Measurements from ENCODE around the gene ARL15.
"Not testable (repeated sequence)": the region's sequence is repeated elsewhere in the genome, so short reads cannot be mapped to it uniquely, and the experiment has no call there.

ARL15 gene

DNA sequence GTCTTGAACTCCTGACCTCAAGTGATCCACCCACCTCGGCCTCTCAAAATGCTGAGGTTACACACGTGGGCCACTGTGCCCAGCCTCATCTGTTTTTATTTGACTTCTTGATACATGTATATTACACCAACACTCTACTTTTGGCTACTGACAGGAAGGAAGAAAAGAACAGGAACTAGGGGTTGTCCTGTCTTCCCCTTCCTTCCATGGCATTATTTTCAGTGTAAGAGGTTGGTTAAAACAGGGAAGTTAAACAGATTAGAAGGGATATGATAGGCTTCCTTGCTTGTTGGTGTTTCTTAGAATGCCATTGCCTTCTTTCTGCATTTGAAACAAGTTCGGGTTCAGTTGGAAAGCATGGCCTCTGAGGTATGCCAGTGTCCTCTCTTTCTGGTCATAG, 437.1 kb downstream of the ARL15 start:
- TF ChIP-seq CTCF (IDR thresholded peaks at IDR 0.05; ENCODE audit: low read depth, low read length, missing control alignments), result no peak

DNA sequence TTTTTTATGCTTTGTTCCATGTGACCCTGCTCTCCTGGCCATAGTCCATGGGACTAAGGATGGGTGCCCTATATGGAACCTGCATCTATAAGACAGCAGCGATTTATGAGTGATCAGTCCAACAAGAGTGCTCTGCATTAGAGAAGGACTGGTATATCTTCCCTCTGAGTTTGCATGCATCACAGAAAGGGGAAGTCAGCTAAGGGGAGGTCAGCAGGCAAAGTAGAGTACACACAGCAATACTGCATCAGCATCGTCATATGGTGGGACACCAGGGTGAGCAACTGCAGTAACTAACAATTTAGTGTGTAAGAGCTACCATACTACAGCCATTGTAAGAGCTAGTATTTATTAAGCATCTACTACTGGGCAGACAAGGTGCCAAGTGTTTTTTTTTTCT, 438.6 kb downstream of the ARL15 start:
- H3K27ac ChIP-seq, result no peak overlapping the region
- H3K27me3 ChIP-seq (replicated peaks), result no peaks in the 10 kb centered on the region
- no peaks in the 10 kb centered on the region for H3K36me3 ChIP-seq (replicated peaks)
- in situ Hi-C loops (cut with HindIII; ENCODE audit: low pct_ligation_motif_present, low sequenced_read_pairs), result no loop called here
- no peak for DNase-seq
- no peak for TF ChIP-seq CTCF (IDR thresholded peaks at IDR 0.05; ENCODE audit: low read depth, low read length, missing control alignments)
- H3K4me3 ChIP-seq (ENCODE audit: low read depth, low read length), result no peak overlapping the region

More for the DNA sequence above, 437.1 kb downstream of the ARL15 start:
- Histone ChIP-seq H3K27ac (no peak overlapping the region), H3K36me3 (replicated peaks) (no peaks in the 10 kb centered on the region), H3K4me3 (ENCODE audit: low read depth, low read length) (no peak overlapping the region), H3K27me3 (replicated peaks) (no peaks in the 10 kb centered on the region)
- in situ Hi-C loops (cut with HindIII; ENCODE audit: low pct_ligation_motif_present, low sequenced_read_pairs), result no loop called here
- DNase-seq, result no peak

DNA sequence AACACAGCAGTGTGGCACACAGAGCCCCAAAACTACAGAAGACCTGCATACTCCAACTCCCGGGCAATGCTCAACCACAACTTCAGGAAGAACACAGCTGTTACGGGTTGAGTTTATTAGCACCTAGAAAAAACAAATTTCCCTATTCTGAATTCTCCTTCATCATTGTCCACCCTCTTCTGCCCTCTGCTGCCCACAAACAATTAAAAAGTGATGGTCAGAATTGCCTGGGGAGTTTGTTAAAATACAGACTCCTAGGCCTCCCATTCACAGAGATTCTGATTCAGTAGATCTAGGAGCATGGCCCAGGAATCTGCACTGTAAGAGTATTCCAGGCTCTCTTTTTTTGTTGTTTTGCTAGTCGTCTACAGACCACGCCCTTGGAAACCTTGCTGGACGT, 439.3 kb downstream of the ARL15 start:
- no peaks in the 10 kb centered on the region for H3K27me3 ChIP-seq (replicated peaks)
- TF ChIP-seq CTCF (IDR thresholded peaks at IDR 0.05; ENCODE audit: low read depth, low read length, missing control alignments), result peak; percentile 30
- no peak overlapping the region for H3K4me3 ChIP-seq (ENCODE audit: low read depth, low read length)
- no peak overlapping the region for H3K27ac ChIP-seq
- in situ Hi-C loops (cut with HindIII; ENCODE audit: low pct_ligation_motif_present, low sequenced_read_pairs), result no loop called here
- DNase-seq, result no peak
- no peaks in the 10 kb centered on the region for H3K36me3 ChIP-seq (replicated peaks)

DNA sequence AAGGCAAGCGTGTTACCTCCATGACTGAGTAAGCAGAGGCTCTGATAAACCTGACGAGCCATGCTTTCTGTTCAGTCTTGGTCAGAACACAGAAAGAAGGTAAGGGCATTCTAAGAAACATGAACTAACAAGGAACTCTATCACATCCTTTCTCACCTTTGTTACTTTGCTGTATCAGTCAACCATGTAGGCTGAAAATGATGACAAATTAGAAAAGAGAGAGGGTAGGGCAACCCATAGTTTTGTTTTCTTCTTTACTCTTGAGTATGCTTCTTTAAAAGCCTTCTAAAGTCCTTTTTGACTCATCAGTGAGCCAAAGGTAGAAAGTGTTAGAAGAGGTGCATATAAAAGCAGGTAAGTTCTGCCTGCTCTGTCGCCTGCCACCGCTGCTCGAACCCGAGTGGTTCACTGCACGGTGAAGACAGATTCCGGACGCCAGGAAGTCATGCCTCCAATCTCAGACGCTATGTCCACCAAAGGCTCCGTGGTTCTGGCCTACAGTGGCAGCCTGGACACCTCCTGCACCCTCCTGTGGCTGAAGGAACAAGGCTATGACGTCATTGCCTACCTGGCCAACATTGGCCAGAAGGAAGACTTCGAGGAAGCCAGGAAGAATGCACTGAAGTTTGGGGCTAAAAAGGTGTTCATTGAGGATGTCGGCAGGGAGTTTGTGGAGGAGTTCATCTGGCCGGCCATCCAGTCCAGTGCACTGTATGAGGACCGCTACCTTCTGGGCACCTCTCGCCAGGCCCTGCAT, 451.5 kb downstream of the ARL15 start:
- no peaks in the 10 kb centered on the region for H3K27me3 ChIP-seq (replicated peaks)
- in situ Hi-C loops (cut with HindIII; ENCODE audit: low pct_ligation_motif_present, low sequenced_read_pairs), result no loop called here
- no peak overlapping the region for H3K4me3 ChIP-seq (ENCODE audit: low read depth, low read length)
- TF ChIP-seq CTCF (IDR thresholded peaks at IDR 0.05; ENCODE audit: low read depth, low read length, missing control alignments), result no peak
- H3K27ac ChIP-seq, result no peak overlapping the region
- DNase-seq, result no peak
- H3K36me3 ChIP-seq (replicated peaks), result no peaks in the 10 kb centered on the region

DNA sequence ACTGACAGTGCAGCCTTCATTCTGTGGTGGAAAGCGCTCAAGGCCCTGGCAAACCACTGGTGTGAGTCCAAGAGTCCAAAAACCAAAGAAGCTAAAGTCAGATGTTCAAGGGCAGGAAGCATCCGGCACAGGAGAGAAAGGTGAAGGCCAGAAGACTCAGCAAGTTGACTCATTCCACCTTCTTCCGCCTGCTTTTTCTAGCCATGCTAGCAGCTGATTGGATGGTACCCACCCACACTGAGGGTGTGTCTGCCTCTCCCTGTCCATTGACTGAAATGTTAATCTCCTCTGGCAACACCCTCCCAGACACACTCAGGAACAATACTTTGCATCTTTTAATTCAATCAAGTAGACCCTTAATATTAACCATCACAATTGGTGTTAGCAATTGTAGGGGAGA, 453.9 kb downstream of the ARL15 start:
- H3K27ac ChIP-seq, result no peak overlapping the region
- no peaks in the 10 kb centered on the region for H3K36me3 ChIP-seq (replicated peaks)
- no peak for TF ChIP-seq CTCF (IDR thresholded peaks at IDR 0.05; ENCODE audit: low read depth, low read length, missing control alignments)
- H3K4me3 ChIP-seq (ENCODE audit: low read depth, low read length), result no peak overlapping the region
- in situ Hi-C loops (cut with HindIII; ENCODE audit: low pct_ligation_motif_present, low sequenced_read_pairs), result no loop called here
- no peak for DNase-seq
- H3K27me3 ChIP-seq (replicated peaks), result no peaks in the 10 kb centered on the region

DNA sequence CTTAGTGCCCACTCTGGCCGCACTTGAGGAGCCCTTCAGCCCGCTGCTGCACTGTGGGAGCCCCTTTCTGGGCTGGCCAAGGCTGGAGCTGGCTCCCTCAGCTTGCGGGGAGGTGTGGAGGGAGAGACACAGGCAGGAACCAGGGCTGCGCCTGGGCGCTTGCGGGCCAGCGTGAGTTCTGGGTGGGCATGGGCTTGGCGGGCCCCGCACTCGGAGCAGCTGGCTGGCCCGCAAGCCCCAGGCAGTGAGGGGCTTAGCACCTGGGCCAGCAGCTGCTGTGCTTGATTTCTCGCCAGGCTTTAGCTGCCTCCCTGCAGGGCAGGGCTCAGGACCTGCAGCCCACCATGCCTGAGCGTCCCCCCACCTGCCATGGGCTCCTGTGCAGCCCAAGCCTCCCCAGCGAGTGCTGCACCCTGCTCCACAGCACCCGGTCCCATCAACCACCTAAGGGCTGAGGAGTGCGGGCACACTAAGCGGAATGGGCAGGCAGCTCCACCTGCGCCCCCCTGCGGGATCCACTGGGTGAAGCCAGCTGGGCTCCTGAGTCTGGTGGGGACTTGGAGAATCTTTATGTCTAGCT, 473.4 kb downstream of the ARL15 start:
- H3K27ac ChIP-seq; DNase-seq; H3K27me3 ChIP-seq (replicated peaks); H3K36me3 ChIP-seq (replicated peaks); H3K4me3 ChIP-seq (ENCODE audit: low read depth, low read length); in situ Hi-C loops (cut with HindIII; ENCODE audit: low pct_ligation_motif_present, low sequenced_read_pairs): not testable (repeated sequence)

All from brain microvascular endothelial cell (primary cell).